A172 (cell line): ENCODE data around the gene ESRRG. TPM values are rescaled to one million over a fixed set of nuclear protein-coding genes. Genes with fewer than 3 reads are reported as not detected.
A peak's percentile ranks its signal among the peaks of the same experiment; 100 is the strongest.

Experiments
- DNase-seq: peaks from one replicate; pipeline ENCODE4 v3.0.0-alpha.2; 2015; ENCODE audit warnings: low spot score
- total RNA-seq: library from RNA; depleted of rRNA; stranded (reverse); fragments of >200 nt; shearing (Covaris generic); gene quantifications from 2 replicates; pipeline ENCODE4 v1.2.3, GENCODE V29; 2014; rRNA removed

Gene ESRRG
- total RNA-seq: 0.02 and 0.05 TPM in 2 replicates

DNA sequence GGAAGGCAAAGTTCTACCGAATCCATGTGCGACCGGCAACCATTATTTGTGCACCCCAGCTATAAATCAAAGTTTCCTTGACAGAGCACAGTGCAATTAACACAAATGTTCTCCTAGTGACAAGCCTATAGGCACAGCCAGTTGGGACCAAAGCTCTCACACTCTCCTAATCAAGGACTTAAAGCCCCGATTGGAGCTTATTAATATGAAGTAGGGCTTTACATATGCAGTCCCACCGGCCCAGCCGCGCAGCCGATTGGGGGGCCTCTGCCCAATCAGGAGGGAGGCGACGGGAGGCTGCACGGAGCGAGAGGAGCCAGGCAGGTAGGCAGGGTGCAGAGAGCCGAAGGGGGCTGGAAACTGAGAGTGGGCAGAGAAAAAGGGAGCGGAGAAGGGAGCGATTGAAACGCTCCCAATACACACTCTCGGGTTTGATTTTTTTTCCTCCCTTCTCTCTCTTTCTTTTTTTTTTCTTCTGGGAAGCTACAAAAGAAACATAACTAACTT, at the start of gene ESRRG:
Gene ESRRG (minus strand): TSS at position 156 of the 507 bp plus-strand sequence. CDS start 130 bp downstream, at position 26.
- no peak for DNase-seq

- DNase-seq: no peak
Measured at GRCh38 chr1:216771922-216772321, 48.7 kb upstream of the ESRRG start.

- peak; percentile 46 for DNase-seq
Measured at GRCh38 chr1:216766633-216767327, 43.6 kb upstream of the ESRRG start.

GRCh38 chr1:216765346-216766300, 42.4 kb upstream of the ESRRG start:
- DNase-seq: no peak

GRCh38 chr1:216758161-216758560, 34.9 kb upstream of the ESRRG start:
- DNase-seq: no peak

DNA sequence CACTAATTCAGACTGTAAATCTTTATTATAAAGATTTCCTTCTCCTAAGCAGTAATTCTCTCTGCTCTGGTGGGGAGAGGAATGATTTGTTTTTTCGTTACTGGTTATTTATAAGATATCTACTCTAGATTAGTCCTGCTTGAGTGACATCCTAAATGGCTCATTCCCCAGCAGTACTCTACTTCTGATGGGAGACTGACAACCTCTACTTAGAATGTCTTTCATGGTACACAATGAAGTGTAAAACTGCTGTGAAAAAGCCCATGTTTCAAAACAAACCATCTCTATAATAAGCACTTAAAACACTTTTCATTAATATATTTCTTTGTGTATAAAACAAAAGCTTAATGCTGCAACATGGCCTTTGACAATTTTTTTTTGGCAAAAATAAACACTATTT, 33.9 kb upstream of the ESRRG start:
- DNase-seq: no peak

DNA sequence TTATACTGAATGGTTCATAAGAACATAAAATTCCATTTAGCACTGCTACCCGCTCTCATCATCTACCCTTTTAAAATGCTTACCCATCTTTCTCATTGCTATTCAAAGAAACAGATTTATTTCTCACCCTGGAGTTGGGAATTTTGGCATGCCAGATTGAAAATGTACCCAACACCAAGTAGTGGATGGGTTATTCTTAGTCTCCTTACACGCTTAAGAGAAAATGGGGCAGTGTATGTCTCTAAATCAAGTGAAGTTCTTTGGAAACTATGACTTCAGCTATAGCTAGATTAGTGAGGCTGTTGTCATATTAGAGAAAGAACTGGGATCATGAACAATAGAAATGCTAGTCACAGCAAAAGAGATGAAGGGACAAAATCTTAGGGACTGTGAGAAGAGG, 27.7 kb upstream of the ESRRG start:
- DNase-seq: no peak

DNA sequence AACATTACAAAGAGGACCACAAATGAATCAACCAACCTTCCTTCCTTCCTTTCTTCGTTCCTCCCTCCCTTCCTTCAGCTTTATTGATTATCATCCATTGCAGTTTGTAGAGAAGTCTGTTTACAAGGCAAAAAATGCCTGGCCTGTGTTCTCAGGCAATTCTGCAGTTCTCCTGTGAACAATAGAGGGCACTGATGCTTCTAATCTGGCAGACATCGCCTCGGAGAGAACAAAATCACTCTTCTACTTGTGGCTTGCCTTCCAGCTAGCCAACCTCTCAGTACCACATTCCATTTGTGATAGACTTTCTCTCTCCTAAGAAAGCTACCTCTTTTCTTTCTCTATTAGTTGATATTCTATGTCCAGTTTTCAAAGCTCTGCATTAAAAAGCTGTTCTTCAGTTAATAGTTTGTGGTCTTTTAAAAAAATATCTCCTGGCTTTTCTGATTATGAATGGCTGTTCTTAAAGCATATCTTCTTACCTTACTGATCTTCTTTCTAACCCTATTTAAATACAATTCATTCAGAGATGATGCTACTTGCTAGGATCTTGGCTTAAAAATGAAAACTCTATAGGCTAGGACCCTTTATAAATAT, 26.9 kb upstream of the ESRRG start:
- DNase-seq: peak; percentile 68

- DNase-seq: no peak
Measured at GRCh38 chr1:216749232-216749631, 26.0 kb upstream of the ESRRG start.

DNA sequence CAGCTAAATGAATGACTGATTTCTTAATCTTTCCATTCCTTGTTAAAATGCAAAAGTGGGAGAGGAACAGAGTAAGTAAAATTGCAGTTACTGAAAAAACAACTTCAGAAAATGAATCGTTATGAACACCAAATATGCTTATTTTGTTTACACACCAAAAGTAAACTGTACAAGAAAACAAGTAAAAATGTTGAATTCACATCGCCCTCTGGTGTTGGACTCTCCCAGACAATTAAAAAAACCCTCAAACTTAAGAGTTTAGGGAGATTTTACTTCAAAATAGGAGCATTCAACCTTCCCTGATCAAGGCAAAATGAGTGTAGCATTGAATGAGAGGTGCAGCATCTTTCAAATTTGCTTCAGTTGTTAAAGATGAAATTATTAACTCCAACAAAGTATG, 19.4 kb upstream of the ESRRG start:
- peak; percentile 17 for DNase-seq

DNA sequence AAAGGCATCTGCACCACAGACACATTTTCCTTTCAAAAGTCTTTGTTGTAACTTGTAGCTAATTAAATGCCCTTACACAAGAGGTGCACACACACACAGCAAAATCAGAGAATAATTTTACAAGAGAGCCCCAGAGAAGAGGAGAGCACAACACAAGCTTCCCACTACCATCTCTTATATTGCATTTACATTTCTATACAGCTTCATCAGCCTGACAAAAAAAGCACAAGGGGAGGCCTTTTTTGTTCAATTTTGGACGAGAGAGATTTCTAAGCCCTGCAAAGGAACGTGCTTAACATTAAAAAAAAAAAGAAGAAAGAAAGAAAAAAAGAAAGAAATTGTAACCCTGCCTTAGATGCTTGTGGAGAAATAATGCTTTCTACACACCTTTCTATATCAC, 17.1 kb upstream of the ESRRG start:
- no peak for DNase-seq

DNA sequence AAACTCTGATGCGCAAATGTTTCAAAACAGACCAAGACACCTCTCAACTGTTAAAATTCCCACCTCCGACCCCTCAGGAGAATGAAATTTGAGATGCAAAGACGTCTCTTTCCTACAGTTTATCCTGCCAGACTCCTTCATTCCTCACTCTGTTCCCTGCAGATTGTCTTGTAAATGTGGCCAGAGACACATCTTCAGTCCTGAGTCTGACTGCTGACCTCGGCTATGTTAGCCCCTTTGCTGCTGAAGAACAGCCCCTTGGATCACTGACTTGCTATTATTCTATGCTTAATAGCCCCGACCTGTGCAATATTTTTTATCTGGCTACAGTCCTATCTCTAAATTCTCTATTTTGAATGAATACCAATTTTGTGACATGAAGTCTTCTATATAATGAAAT, 16.6 kb upstream of the ESRRG start:
- DNase-seq: no peak

GRCh38 chr1:216732121-216732520, 8.9 kb upstream of the ESRRG start:
- no peak for DNase-seq

DNA sequence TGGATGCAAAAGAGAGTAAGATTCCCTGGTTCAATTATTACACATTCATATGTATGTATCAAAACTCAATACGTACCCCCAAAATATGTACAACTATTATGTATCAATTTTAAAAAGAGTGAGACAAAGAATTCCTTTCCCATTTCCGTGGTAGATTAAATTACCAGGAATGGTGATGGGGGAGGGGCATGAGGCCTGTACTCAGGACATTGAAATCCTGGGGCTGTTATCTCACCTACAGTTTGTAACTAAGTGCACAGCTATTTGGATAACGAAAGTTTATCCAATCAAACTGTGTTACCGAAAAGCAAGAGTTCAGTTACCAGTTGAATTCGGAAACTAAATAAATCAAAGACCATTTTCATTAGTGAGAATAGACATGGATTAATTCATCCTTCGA, 8.3 kb upstream of the ESRRG start:
- DNase-seq: no peak

DNA sequence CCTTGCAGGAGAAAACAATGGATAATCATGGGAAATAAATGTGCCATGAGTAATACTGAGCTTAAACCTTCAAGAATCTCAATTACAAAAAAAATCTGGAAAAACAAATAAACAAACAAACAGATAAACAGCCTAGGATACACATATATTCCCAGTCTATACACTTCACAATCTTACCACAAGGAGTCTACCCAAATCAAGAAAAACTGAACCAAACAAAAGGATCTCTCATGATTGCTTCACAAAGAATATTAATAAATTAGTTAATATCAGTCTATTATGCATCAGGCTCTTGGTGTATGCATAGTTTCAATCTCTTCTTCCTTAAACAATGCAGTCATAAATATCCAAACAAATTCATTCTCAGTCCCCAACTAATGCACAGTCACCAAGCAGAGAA, 3.2 kb upstream of the ESRRG start:
- DNase-seq: no peak

DNA sequence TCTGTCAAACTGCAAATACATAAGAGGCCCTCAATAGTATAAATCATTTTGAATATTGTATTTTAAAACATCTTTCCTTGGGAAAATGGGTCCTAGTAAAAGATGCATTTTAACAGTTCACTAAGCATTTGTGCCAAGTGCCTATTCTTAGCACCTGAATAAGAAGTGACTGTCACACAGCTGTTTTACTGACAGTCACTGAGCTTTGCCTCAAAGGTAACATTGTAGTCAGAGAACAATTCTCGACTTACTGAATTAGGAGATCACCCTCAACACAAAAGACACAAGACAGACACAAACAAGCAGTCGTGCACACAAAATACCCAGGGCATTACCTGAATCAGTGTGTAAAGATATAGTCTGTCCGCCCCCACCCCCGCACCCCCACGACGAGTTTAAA, 408 bp downstream of the ESRRG start:
- DNase-seq: no peak

DNA sequence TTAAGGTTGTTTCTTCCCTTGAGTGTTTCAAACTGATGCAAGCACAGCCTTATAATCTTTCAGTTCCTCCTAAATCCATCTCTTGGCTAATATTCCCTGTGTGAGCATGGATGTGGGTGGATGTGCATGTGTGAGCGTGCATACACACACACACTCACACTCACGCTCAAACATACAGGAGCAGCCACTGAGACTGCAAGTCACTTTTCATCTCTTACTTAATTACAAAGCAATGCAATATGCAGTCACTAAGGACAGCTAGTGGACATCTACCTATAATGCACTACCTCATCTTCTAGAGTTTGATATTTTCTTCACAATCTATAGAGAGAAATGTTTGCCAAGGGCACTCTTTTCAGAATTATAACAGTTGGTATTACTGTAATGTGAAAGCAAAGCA, 1.4 kb downstream of the ESRRG start:
- DNase-seq: no peak

GRCh38 chr1:216721062-216721461, 2.2 kb downstream of the ESRRG start:
- no peak for DNase-seq

DNA sequence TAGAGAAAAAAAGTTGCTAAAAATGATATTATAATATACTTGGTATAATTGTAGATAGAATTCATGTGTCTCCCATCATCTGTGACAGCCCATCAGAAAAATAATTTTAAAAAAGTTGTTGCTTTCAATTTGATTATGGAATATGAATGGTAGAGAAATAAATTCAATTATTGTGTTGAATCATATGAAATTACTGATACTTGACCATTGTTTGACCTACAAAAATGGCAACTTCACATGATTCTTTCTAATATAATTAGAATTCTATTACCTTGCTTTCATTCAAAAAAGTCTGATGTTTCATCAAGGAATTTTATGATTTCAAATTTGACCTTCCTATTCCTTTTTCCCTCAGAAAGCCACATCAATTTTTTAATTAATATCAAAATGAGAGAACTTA, 11.5 kb downstream of the ESRRG start:
- no peak for DNase-seq

- DNase-seq: no peak
Measured at GRCh38 chr1:216710598-216711333, 12.5 kb downstream of the ESRRG start.

DNA sequence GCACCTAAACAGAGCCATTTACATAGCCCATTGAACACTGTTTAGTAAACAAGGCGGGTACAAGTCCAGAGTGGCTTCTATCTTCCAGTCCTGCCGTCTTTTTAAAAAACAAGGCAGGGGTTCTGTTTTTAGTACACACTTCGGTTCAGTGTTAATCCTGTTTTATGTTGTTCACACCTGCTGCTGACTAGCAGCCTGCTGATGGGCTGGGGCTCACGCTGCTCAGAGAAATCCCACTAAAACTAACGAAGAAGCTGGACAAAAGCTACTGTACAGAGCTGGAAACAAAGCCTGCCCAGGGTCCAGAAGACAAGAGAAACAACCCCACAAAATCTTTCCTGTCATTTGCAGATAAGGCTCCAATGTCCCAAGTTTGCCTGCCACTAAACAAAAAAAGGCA, 13.2 kb downstream of the ESRRG start:
- DNase-seq: no peak

GRCh38 chr1:216705676-216706075, 17.6 kb downstream of the ESRRG start:
- no peak for DNase-seq
